T-cell (primary cell): ENCODE measurements around the gene UQCR10. TPM values are rescaled to one million over a fixed set of nuclear protein-coding genes. Genes with fewer than 3 reads are reported as not detected.
A peak's percentile ranks its signal among the peaks of the same experiment; 100 is the strongest.

ENCODE experiments used
- ATAC-seq, 4 experiments: fragments of 200-7000 bp in 3 of 4; fragments of 150-1000 bp in 1 of 4; cut with Tn5 transposase; replicated peaks in 1 of 4; 1 replicate in 3 of 4; 2 replicates in 1 of 4; pipeline ENCODE4 v1.10.0; 2021; ENCODE audit warnings: moderate library complexity in 3 of 4, mild to moderate bottlenecking in 2 of 4, moderate number of reproducible peaks in 1 of 4
- CTCF ChIA-PET, 2 donors: fragments of 300-600 bp; sonication (Branson Sonifier 250); formaldehyde crosslinking; loops; one replicate each; lab custom pipeline; 2022; ENCODE audit warnings: antibody characterized with exemption in 2 of 2; lab: Charles Lee
- POLR2A ChIA-PET, 2 donors: fragments of 300-600 bp; sonication (Branson Sonifier 250); formaldehyde crosslinking; loops; one replicate each; lab custom pipeline; 2022; ENCODE audit warnings: antibody characterized with exemption in 2 of 2; lab: Charles Lee
- DNase-seq, 35 experiments: peaks; one replicate each; pipeline versions ENCODE4 v3.0.0 to v3.0.0-alpha.2; 2013 to 2023
- H3K27ac ChIP-seq: one replicate; pipeline ENCODE4 v1.5.1; 2013; ENCODE audit warnings: low read length
- H3K27me3 ChIP-seq, 2 experiments: replicated peaks in 1 of 2; 1 replicate in 1 of 2; 2 replicates in 1 of 2; pipeline versions ENCODE4 v1.6.1 to v1.7.0; 2013; ENCODE audit warnings: low read length in 1 of 2, mixed read lengths in 1 of 2; ENCODE audit not compliant: control insufficient read depth in 2 of 2, insufficient read depth in 2 of 2; ENCODE audit errors: extremely low read depth in 1 of 2
- H3K36me3 ChIP-seq, 2 donors: 1 replicate in 1 of 2; 2 replicates in 1 of 2; pipeline versions ENCODE4 v1.6.1 to v1.7.0; 2013; ENCODE audit warnings: low read length in 1 of 2; ENCODE audit not compliant: control insufficient read depth in 2 of 2, insufficient read depth in 1 of 2; ENCODE audit errors: extremely low read depth in 1 of 2
- H3K4me1 ChIP-seq, 2 experiments: 1 replicate in 1 of 2; 2 replicates in 1 of 2; pipeline versions ENCODE4 v1.6.1 to v1.7.0; 2013; ENCODE audit warnings: low read length in 2 of 2, mixed read lengths in 1 of 2; ENCODE audit not compliant: insufficient read depth in 2 of 2, control insufficient read depth in 1 of 2; ENCODE audit errors: extremely low read depth in 1 of 2
- H3K4me3 ChIP-seq, 2 donors: 1 replicate in 1 of 2; 2 replicates in 1 of 2; pipeline versions ENCODE4 v1.5.1 to v1.7.0; 2013; ENCODE audit warnings: mild to moderate bottlenecking in 2 of 2, low read length in 1 of 2, moderate library complexity in 1 of 2; ENCODE audit not compliant: control insufficient read depth in 1 of 2; ENCODE audit errors: extremely low read depth in 1 of 2
- H3K9me3 ChIP-seq: 2 replicates; pipeline ENCODE4 v1.7.0; 2013
- H3K27ac Mint-ChIP-seq, 2 donors: one replicate each; pipeline ENCODE4 v1.8.0; 2020 to 2021; ENCODE audit warnings: mild to moderate bottlenecking in 2 of 2, mixed read lengths in 2 of 2
- H3K27me3 Mint-ChIP-seq, 2 donors: one replicate each; pipeline ENCODE4 v1.8.0; 2021 to 2022; ENCODE audit warnings: mixed read lengths in 2 of 2
- H3K36me3 Mint-ChIP-seq: one replicate; pipeline ENCODE4 v1.8.0; 2021; ENCODE audit warnings: mixed read lengths
- H3K4me1 Mint-ChIP-seq, 3 donors: one replicate each; pipeline ENCODE4 v1.8.0; 2020 to 2022; ENCODE audit warnings: mixed read lengths in 3 of 3, mild to moderate bottlenecking in 1 of 3
- H3K4me3 Mint-ChIP-seq, 3 donors: one replicate each; pipeline ENCODE4 v1.8.0; 2020 to 2022; ENCODE audit warnings: mild to moderate bottlenecking in 3 of 3, mixed read lengths in 3 of 3, moderate library complexity in 3 of 3
- H3K9me3 Mint-ChIP-seq, 3 donors: one replicate each; pipeline ENCODE4 v1.8.0; 2020 to 2022; ENCODE audit warnings: mixed read lengths in 3 of 3
- WGBS: methylation state at CpG from one replicate; pipeline ENCODE4 v1.1.5; 2013; ENCODE audit warnings: missing lambda C conversion rate; ENCODE audit not compliant: insufficient coverage; 5-methylcytosine and 5-hydroxymethylcytosine counted together
- total RNA-seq, 35 experiments: library from RNA in 6 of 35; stranded (reverse) in 6 of 35; fragments of 120-200 nt in 1 of 35; gene quantifications; one replicate each; pipeline versions ENCODE4 v1.2.1 to v1.2.4 and lab custom pipeline; 2013 to 2026

UQCR10 gene
- total RNA-seq (10 to 100 TPM; 36.6 to 56.2 (median 48.4) TPM), total RNA-seq (lab: John Stamatoyannopoulos, UW) (20.7 to 61.9 (median 29.8) reads per million in 29 experiments)
- 82.1 TPM for total RNA-seq (2013)

- WGBS, result under 1% methylated on average over 31 of the region's 46 CpGs
- Mint-ChIP-seq H3K4me1 (peaks cover 42 to 54% (median 44%) of the 10 kb centered on the region in 3 donors), H3K27ac (peak within 1 kb of the TSS; percentile 98 to 99), H3K4me3 (peak within 1 kb of the TSS; percentile 99 to 100 (median 100)), H3K27me3 (no peaks in the 10 kb centered on the region), H3K36me3 (peaks cover 20% of the 10 kb centered on the region), H3K9me3 (no peaks in the 10 kb centered on the region)
- Histone ChIP-seq H3K4me1 (peaks cover 12 to 27% of the 10 kb centered on the region in 2 experiments), H3K36me3 (peaks cover 9 to 26% of the 10 kb centered on the region in 2 donors), H3K9me3 (no peaks in the 10 kb centered on the region), H3K27ac (peak within 1 kb of the TSS; percentile 79), H3K27me3 (no peaks in the 10 kb centered on the region), H3K4me3 (peak within 1 kb of the TSS; percentile 92 to 95)
- DNase-seq, result peak; percentile 78 to 95 (median 90)
- ATAC-seq, result peak; percentile 79 to 83 (median 80)
- ChIA-PET POLR2A (no interaction called here), CTCF (interaction anchor here in 1 of 2 donors (0.9 kb wide), 1 partner anchor 140 kb away, joined by 3 read pairs; no protein-coding TSS in a partner anchor)
Measured at GRCh38 chr22:29767171-29768051, at the start of gene UQCR10. Gene UQCR10, plus strand, starts transcription at chr22:29767369. Its CDS starts 30 bp downstream, at chr22:29767399.

- H3K4me3 ChIP-seq, result no peak overlapping the region
- no peaks in the 10 kb centered on the region for H3K36me3 ChIP-seq
- no peak overlapping the region for H3K27ac ChIP-seq
- H3K36me3 Mint-ChIP-seq, result no peaks in the 10 kb centered on the region
- WGBS, result 77% methylated on average over 5 of the region's 11 CpGs
- H3K9me3 ChIP-seq, result no peaks in the 10 kb centered on the region
- CTCF ChIA-PET, result no interaction called here
- POLR2A ChIA-PET, result no interaction called here
- H3K9me3 Mint-ChIP-seq, result no peaks in the 10 kb centered on the region
- DNase-seq (no peak), ATAC-seq (no peak)
- peaks cover 0 to 5% of the 10 kb centered on the region in 2 experiments for H3K4me1 ChIP-seq
- H3K27me3 ChIP-seq, result peaks cover 3 to 86% of the 10 kb centered on the region in 2 experiments
- H3K4me1 Mint-ChIP-seq, result peaks cover 0 to 9% (median 4%) of the 10 kb centered on the region in 3 donors
- H3K27me3 Mint-ChIP-seq, result peaks cover 38 to 58% of the 10 kb centered on the region in 2 donors
- no peak overlapping the region for H3K4me3 Mint-ChIP-seq
- no peak overlapping the region for H3K27ac Mint-ChIP-seq
Measured at GRCh38 chr22:29717789-29718188, 49.4 kb upstream of the UQCR10 start.

GRCh38 chr22:29718949-29719898 is 47.9 kb upstream of the UQCR10 start:
- no peak overlapping the region for H3K4me3 ChIP-seq
- peaks cover 0 to 9% (median 4%) of the 10 kb centered on the region in 3 donors for H3K4me1 Mint-ChIP-seq
- H3K9me3 ChIP-seq, result no peaks in the 10 kb centered on the region
- POLR2A ChIA-PET, result no interaction called here
- H3K27ac Mint-ChIP-seq, result no peak overlapping the region
- no peaks in the 10 kb centered on the region for H3K9me3 Mint-ChIP-seq
- ATAC-seq, result no peak
- DNase-seq, result no peak
- no peaks in the 10 kb centered on the region for H3K36me3 Mint-ChIP-seq
- peaks cover 38 to 56% of the 10 kb centered on the region in 2 donors for H3K27me3 Mint-ChIP-seq
- H3K27ac ChIP-seq, result no peak overlapping the region
- 71% methylated on average over 12 of the region's 24 CpGs for WGBS
- peak overlapping the region; percentile 13 to 60 (median 17) for H3K4me3 Mint-ChIP-seq
- H3K36me3 ChIP-seq, result no peaks in the 10 kb centered on the region
- CTCF ChIA-PET, result no interaction called here
- H3K4me1 ChIP-seq, result peaks cover 0 to 5% of the 10 kb centered on the region in 2 experiments
- peaks cover 3 to 78% of the 10 kb centered on the region in 2 experiments for H3K27me3 ChIP-seq

GRCh38 chr22:29719899-29720645 is 47.1 kb upstream of the UQCR10 start, which contains the start of gene CABP7:
Gene CABP7, plus strand, starts transcription at chr22:29720003. Its CDS starts 422 bp downstream, at chr22:29720425.
- Mint-ChIP-seq H3K36me3 (no peaks in the 10 kb centered on the region), H3K4me3 (peak within 1 kb of the TSS; percentile 13 to 60 (median 17)), H3K4me1 (peaks cover 0 to 9% (median 4%) of the 10 kb centered on the region in 3 donors), H3K27me3 (peaks cover 36 to 51% of the 10 kb centered on the region in 2 donors), H3K27ac (no peak within 1 kb of the TSS), H3K9me3 (no peaks in the 10 kb centered on the region)
- ChIA-PET CTCF (no interaction called here), POLR2A (no interaction called here)
- ATAC-seq, result peak in 3 of 4 experiments; percentile 15 to 32 (median 26)
- Histone ChIP-seq H3K27me3 (peaks cover 3 to 75% of the 10 kb centered on the region in 2 experiments), H3K9me3 (no peaks in the 10 kb centered on the region), H3K27ac (no peak within 1 kb of the TSS), H3K4me3 (no peak within 1 kb of the TSS), H3K4me1 (peaks cover 0 to 5% of the 10 kb centered on the region in 2 experiments), H3K36me3 (no peaks in the 10 kb centered on the region)
- 2% methylated on average over 97 of the region's 115 CpGs for WGBS
- DNase-seq, result no peak

GRCh38 chr22:29720811-29721323 is 46.3 kb upstream of the UQCR10 start:
- Histone ChIP-seq H3K4me3 (no peak overlapping the region), H3K4me1 (peaks cover 0 to 5% of the 10 kb centered on the region in 2 experiments), H3K27ac (no peak overlapping the region), H3K36me3 (no peaks in the 10 kb centered on the region), H3K9me3 (no peaks in the 10 kb centered on the region), H3K27me3 (peaks cover 3 to 70% of the 10 kb centered on the region in 2 experiments)
- Mint-ChIP-seq H3K9me3 (no peaks in the 10 kb centered on the region), H3K27ac (no peak overlapping the region), H3K27me3 (peaks cover 36 to 50% of the 10 kb centered on the region in 2 donors), H3K36me3 (no peaks in the 10 kb centered on the region), H3K4me3 (peak overlapping the region in 1 of 3 donors; percentile 3), H3K4me1 (peaks cover 0 to 9% (median 4%) of the 10 kb centered on the region in 3 donors)
- ChIA-PET CTCF (no interaction called here), POLR2A (no interaction called here)
- ATAC-seq (no peak), DNase-seq (no peak)
- WGBS, result 6% methylated on average over 45 of the region's 53 CpGs
